DOHH2 (cell line): ENCODE data around the gene WBP1.

ENCODE experiments used
- H3F3A ChIP-seq: fragments of 200-600 bp; sonication (generic), shearing (Covaris generic); 2 replicates; pipeline ENCODE4 v1.6.0; 2016; ENCODE audit warnings: antibody characterized with exemption, mild to moderate bottlenecking; ENCODE audit not compliant: control insufficient read depth, insufficient read depth
- H3K27ac ChIP-seq: fragments of 200-600 bp; sonication (generic); 2 replicates; pipeline ENCODE4 v1.5.1; 2014; ENCODE audit warnings: low read depth, mild to moderate bottlenecking, low read length, moderate library complexity
- H3K27me3 ChIP-seq: fragments of 200-600 bp; sonication (generic); 2 replicates; pipeline ENCODE4 v1.6.1; 2014; ENCODE audit warnings: mild to moderate bottlenecking, low read length, mixed read lengths; ENCODE audit not compliant: control insufficient read depth
- H3K36me3 ChIP-seq: fragments of 200-600 bp; sonication (generic); 2 replicates; pipeline ENCODE4 v1.6.1; 2014; ENCODE audit warnings: mild to moderate bottlenecking, low read length, moderate library complexity, mixed read lengths; ENCODE audit not compliant: control insufficient read depth
- H3K4me1 ChIP-seq: fragments of 200-600 bp; sonication (generic); 2 replicates; pipeline ENCODE4 v1.6.1; 2014; ENCODE audit warnings: mild to moderate bottlenecking, low read length, mixed read lengths; ENCODE audit not compliant: control insufficient read depth
- H3K4me2 ChIP-seq: fragments of 200-600 bp; sonication (generic); 2 replicates; pipeline ENCODE4 v1.6.0; 2014; ENCODE audit warnings: mild to moderate bottlenecking, low read length, moderate library complexity
- H3K4me3 ChIP-seq: fragments of 200-600 bp; sonication (generic); 2 replicates; pipeline ENCODE4 v1.5.1; 2014; ENCODE audit warnings: mild to moderate bottlenecking, low read length, mixed read lengths
- H3K79me2 ChIP-seq: fragments of 200-600 bp; sonication (generic); 2 replicates; pipeline ENCODE4 v1.6.1; 2014; ENCODE audit warnings: mild to moderate bottlenecking, low read length, mixed read lengths; ENCODE audit not compliant: control insufficient read depth
- H3K9me2 ChIP-seq: fragments of 200-600 bp; sonication (generic); replicated peaks from 2 replicates; pipeline ENCODE4 v1.6.1; 2014; ENCODE audit warnings: mild to moderate bottlenecking, low read length, mixed read lengths; ENCODE audit not compliant: control insufficient read depth
- H3K9me3 ChIP-seq: fragments of 200-600 bp; sonication (generic); 2 replicates; pipeline ENCODE4 v1.6.1; 2014; ENCODE audit warnings: antibody characterized with exemption, low read length, mixed read lengths; ENCODE audit not compliant: control insufficient read depth, insufficient read depth
- H4K20me1 ChIP-seq: fragments of 200-600 bp; sonication (generic); 2 replicates; pipeline ENCODE4 v1.6.0; 2014; ENCODE audit warnings: low read depth, mild to moderate bottlenecking, antibody characterized with exemption, low read length, moderate library complexity; ENCODE audit not compliant: control insufficient read depth, insufficient read depth
- CTCF ChIP-seq: fragments of 200-600 bp; sonication (generic); IDR thresholded peaks from one replicate; pipeline ENCODE4 v1.5.1; 2014; ENCODE audit warnings: antibody characterized with exemption, mild to moderate bottlenecking, low read depth, low read length; ENCODE audit not compliant: poor library complexity, severe bottlenecking
- EZH2phosphoT487 ChIP-seq: fragments of 200-600 bp; sonication (generic); IDR thresholded peaks from 2 replicates; pipeline ENCODE4 v1.6.1; 2017; ENCODE audit warnings: borderline replicate concordance, mild to moderate bottlenecking, antibody characterized with exemption, low read length, moderate library complexity, mixed read lengths

Gene WBP1

GRCh38 chr2:74458132-74458937 lies at the start of gene WBP1:
WBP1 (plus strand) TSS chr2:74458438; CDS start chr2:74458603, 165 bp downstream.
- H3K79me2 ChIP-seq: peaks cover 31% of the 10 kb centered on the region
- peak within 1 kb of the TSS; percentile 81 for H3K4me3 ChIP-seq
- no peaks in the 10 kb centered on the region for H3K9me3 ChIP-seq

GRCh38 chr2:74413001-74413698 lies 45.1 kb upstream of the WBP1 start:
- no peak overlapping the region for H3K4me2 ChIP-seq
- no peaks in the 10 kb centered on the region for H4K20me1 ChIP-seq
- peaks cover 37% of the 10 kb centered on the region for H3K4me1 ChIP-seq
- no peaks in the 10 kb centered on the region for H3K9me3 ChIP-seq
- no peak overlapping the region for H3K27ac ChIP-seq
- TF ChIP-seq CTCF (no peak), EZH2phosphoT487 (no peak)
- no peaks in the 10 kb centered on the region for H3K36me3 ChIP-seq
- no peaks in the 10 kb centered on the region for H3K79me2 ChIP-seq
- peaks cover 18% of the 10 kb centered on the region for H3K27me3 ChIP-seq
- no peaks in the 10 kb centered on the region for H3K9me2 ChIP-seq
- no peak overlapping the region for H3K4me3 ChIP-seq
- 0 out of 2 replicates have a peak, but pooled peaks cover 7% of the 10 kb centered on the region for H3F3A ChIP-seq

More at GRCh38 chr2:74458132-74458937, at the start of gene WBP1:
- no peak for TF ChIP-seq EZH2phosphoT487
- TF ChIP-seq CTCF: no peak
- no peaks in the 10 kb centered on the region for H3K27me3 ChIP-seq
- peak within 1 kb of the TSS; percentile 90 for H3K27ac ChIP-seq
- H3K4me1 ChIP-seq: peaks cover 25% of the 10 kb centered on the region
- peak within 1 kb of the TSS; percentile 95 for H3K4me2 ChIP-seq
- no peaks in the 10 kb centered on the region for H4K20me1 ChIP-seq
- peaks cover 12% of the 10 kb centered on the region; the same call in 1 of the 2 replicates for H3F3A ChIP-seq
- H3K9me2 ChIP-seq: no peaks in the 10 kb centered on the region
- peaks cover 37% of the 10 kb centered on the region for H3K36me3 ChIP-seq

GRCh38 chr2:74414441-74414840 lies 43.8 kb upstream of the WBP1 start:
- Histone ChIP-seq H3F3A (0 out of 2 replicates have a peak, but pooled peaks cover 7% of the 10 kb centered on the region), H3K36me3 (no peaks in the 10 kb centered on the region), H3K4me1 (peaks cover 41% of the 10 kb centered on the region), H3K4me2 (peak overlapping the region; percentile 78), H3K27me3 (peaks cover 17% of the 10 kb centered on the region), H3K9me2 (no peaks in the 10 kb centered on the region), H3K4me3 (peak overlapping the region; percentile 58), H4K20me1 (no peaks in the 10 kb centered on the region), H3K79me2 (no peaks in the 10 kb centered on the region), H3K9me3 (no peaks in the 10 kb centered on the region), H3K27ac (no peak overlapping the region)
- TF ChIP-seq CTCF (no peak), EZH2phosphoT487 (no peak)
